GM18858 (cell line): ENCODE results near the gene PINK1.

Experiments
- ATAC-seq: cut with Tn5 transposase; IDR thresholded peaks from one replicate; pipeline ENCODE4 v1.9.1; 2021; ENCODE audit not compliant: unreplicated experiment

The PINK1 gene

GRCh38 chr1:20643080-20643479, 9.8 kb downstream of the PINK1 start:
- ATAC-seq, result no peak

- ATAC-seq, result no peak
These were observed 11.2 kb downstream of the PINK1 start for GRCh38 chr1:20644416-20644815.

- no peak for ATAC-seq
These were observed 12.2 kb downstream of the PINK1 start for GRCh38 chr1:20645414-20645813.

- no peak for ATAC-seq
These were observed 15.2 kb downstream of the PINK1 start for GRCh38 chr1:20648438-20648837.

- ATAC-seq, result no peak
These were observed 15.7 kb downstream of the PINK1 start for GRCh38 chr1:20648946-20649345.

- ATAC-seq, result no peak
These were observed 19.0 kb downstream of the PINK1 start for GRCh38 chr1:20652300-20652699.

GRCh38 chr1:20654104-20654690, 20.9 kb downstream of the PINK1 start:
- ATAC-seq, result no peak

GRCh38 chr1:20657024-20657423, 23.8 kb downstream of the PINK1 start:
- ATAC-seq, result no peak

GRCh38 chr1:20658166-20658915, 25.1 kb downstream of the PINK1 start:
- no peak for ATAC-seq

GRCh38 chr1:20660363-20660762, 27.1 kb downstream of the PINK1 start:
- no peak for ATAC-seq

GRCh38 chr1:20660847-20661206, 27.6 kb downstream of the PINK1 start:
- no peak for ATAC-seq

- peak; percentile 89 for ATAC-seq
These were observed 28.2 kb downstream of the PINK1 start, which contains the start of gene DDOST for GRCh38 chr1:20661207-20662109. TSS of gene DDOST (minus strand) at chr1:20661369. CDS start at chr1:20661350, 19 bp downstream.

- ATAC-seq, result no peak
These were observed 28.8 kb downstream of the PINK1 start for GRCh38 chr1:20662110-20662475.

- ATAC-seq, result no peak
These were observed 30.1 kb downstream of the PINK1 start for GRCh38 chr1:20663365-20663764.

GRCh38 chr1:20663969-20664715, 30.9 kb downstream of the PINK1 start:
- ATAC-seq, result no peak

GRCh38 chr1:20665726-20666125, 32.5 kb downstream of the PINK1 start:
- ATAC-seq, result no peak

GRCh38 chr1:20666146-20666545, 32.9 kb downstream of the PINK1 start:
- ATAC-seq, result no peak

- no peak for ATAC-seq
These were observed 33.5 kb downstream of the PINK1 start for GRCh38 chr1:20666804-20667203.

GRCh38 chr1:20668581-20668980, 35.3 kb downstream of the PINK1 start:
- ATAC-seq, result no peak

GRCh38 chr1:20670936-20671335, 37.7 kb downstream of the PINK1 start:
- no peak for ATAC-seq

GRCh38 chr1:20672265-20672632, 39.0 kb downstream of the PINK1 start:
- ATAC-seq, result no peak
